SJCRH30 (cell line): Measurements from ENCODE around the gene CD300LD. TPM values are rescaled to one million over a fixed set of nuclear protein-coding genes. Genes with fewer than 3 reads are reported as not detected.
"Not testable (repeated sequence)": the region's sequence is repeated elsewhere in the genome, so short reads cannot be mapped to it uniquely, and the experiment has no call there.

ENCODE experiments used
- DNase-seq, 2 experiments: peaks; one replicate each; pipeline ENCODE4 v3.0.0-alpha.2; 2015 to 2020
- H3K27ac ChIP-seq: fragments of 250-450 bp; sonication (Bioruptor Pico); 2 replicates; pipeline ENCODE4 v1.5.1; 2020; ENCODE audit warnings: mild to moderate bottlenecking, moderate library complexity
- H3K27me3 ChIP-seq: fragments of 250-450 bp; sonication (Bioruptor Pico); 2 replicates; pipeline ENCODE4 v1.5.1; 2020; ENCODE audit warnings: mild to moderate bottlenecking, moderate library complexity
- H3K36me3 ChIP-seq: fragments of 250-450 bp; sonication (Bioruptor Pico); 2 replicates; pipeline ENCODE4 v1.5.1; 2020; ENCODE audit warnings: mild to moderate bottlenecking, moderate library complexity
- H3K4me1 ChIP-seq: fragments of 250-450 bp; sonication (Bioruptor Pico); 2 replicates; pipeline ENCODE4 v1.5.1; 2020; ENCODE audit warnings: mild to moderate bottlenecking, moderate library complexity
- H3K4me3 ChIP-seq: fragments of 250-450 bp; sonication (Bioruptor Pico); 2 replicates; pipeline ENCODE4 v1.5.1; 2020; ENCODE audit warnings: mild to moderate bottlenecking, moderate library complexity
- H3K9me3 ChIP-seq: fragments of 250-450 bp; sonication (Bioruptor Pico); replicated peaks from 2 replicates; pipeline ENCODE4 v1.5.1; 2020; ENCODE audit warnings: mild to moderate bottlenecking, moderate library complexity
- total RNA-seq: library from RNA; depleted of rRNA; stranded (reverse); fragments of >200 nt; shearing (Covaris generic); gene quantifications from 2 replicates; pipeline ENCODE4 v1.2.3, GENCODE V29; 2014

Gene CD300LD
- total RNA-seq, 1 experiment from 2014 or later = not detected

DNA sequence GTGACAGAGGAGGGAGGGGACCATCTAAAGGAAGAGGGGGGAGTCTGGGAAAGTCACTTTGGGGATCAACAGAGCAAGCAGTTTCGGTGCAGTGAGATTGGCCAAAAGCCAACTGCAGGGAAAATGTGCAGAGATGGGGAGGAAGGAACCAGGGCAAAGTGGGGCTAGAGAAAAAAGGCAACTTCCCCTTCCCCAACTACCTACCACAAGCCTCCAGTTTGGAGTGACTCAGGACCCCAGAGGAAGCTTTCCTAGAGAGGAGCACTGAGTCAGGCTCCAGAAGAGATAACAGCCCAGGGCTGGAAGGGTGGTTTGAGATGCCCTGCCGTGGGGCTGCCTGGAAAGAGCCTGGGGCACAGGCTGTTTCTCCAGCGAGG is 6.9 kb upstream of the CD300LD start:
- Histone ChIP-seq H3K36me3 (no peaks in the 10 kb centered on the region), H3K4me3 (no peak overlapping the region), H3K4me1 (no peaks in the 10 kb centered on the region), H3K27me3 (peaks cover 24% of the 10 kb centered on the region), H3K9me3 (no peaks in the 10 kb centered on the region), H3K27ac (no peak overlapping the region)
- no peak for DNase-seq

- no peak for DNase-seq
- Histone ChIP-seq H3K4me3 (no peak overlapping the region), H3K9me3 (no peaks in the 10 kb centered on the region), H3K27me3 (peaks cover 21% of the 10 kb centered on the region), H3K36me3 (no peaks in the 10 kb centered on the region), H3K27ac (no peak overlapping the region), H3K4me1 (no peaks in the 10 kb centered on the region)
These were observed 6.4 kb upstream of the CD300LD start for GRCh38 chr17:74598346-74599022.

- Histone ChIP-seq H3K9me3 (no peaks in the 10 kb centered on the region), H3K4me1 (no peaks in the 10 kb centered on the region), H3K27ac (no peak overlapping the region), H3K27me3 (peaks cover 23% of the 10 kb centered on the region), H3K36me3 (no peaks in the 10 kb centered on the region), H3K4me3 (no peak overlapping the region)
- no peak for DNase-seq
These were observed 5.1 kb upstream of the CD300LD start for GRCh38 chr17:74597069-74597790.

DNA sequence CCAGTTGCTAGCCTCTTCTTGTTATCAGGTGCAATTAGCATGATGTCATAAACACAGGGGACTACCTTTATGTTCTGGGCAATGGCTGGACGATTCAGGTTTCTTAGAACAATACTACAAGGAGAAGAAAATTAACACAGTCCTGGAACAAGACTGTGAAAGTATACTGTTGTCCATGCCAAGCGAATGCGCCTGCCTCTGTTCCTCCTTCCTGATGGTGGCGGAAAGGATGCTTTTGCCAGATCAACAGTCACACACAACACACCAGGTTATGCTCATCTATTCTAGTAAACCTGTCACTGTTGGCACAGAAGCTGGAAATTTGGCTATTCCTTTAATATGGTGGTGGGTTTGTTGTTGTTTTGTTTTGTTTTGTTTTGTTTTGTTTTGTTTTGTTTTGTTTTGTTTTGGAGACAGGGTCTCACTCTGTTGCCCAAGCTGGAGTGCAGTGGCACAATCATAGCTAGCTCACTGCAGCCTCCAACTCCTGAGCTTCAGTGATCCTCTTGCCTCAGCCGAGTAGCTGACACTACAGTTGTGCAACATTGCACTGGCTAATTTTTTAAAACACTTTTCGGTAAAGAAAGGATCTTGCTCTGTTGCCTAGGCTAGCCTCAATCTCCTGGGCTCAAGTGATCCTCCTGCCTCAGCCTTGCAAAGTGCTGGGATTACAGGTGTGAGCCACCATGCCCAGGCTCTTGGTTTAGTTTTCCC is 3.1 kb upstream of the CD300LD start:
- Histone ChIP-seq H3K27me3 (peaks cover 17% of the 10 kb centered on the region), H3K36me3 (no peaks in the 10 kb centered on the region), H3K4me3 (no peak overlapping the region), H3K9me3 (no peaks in the 10 kb centered on the region), H3K4me1 (no peaks in the 10 kb centered on the region), H3K27ac (no peak overlapping the region)
- DNase-seq = no peak

DNA sequence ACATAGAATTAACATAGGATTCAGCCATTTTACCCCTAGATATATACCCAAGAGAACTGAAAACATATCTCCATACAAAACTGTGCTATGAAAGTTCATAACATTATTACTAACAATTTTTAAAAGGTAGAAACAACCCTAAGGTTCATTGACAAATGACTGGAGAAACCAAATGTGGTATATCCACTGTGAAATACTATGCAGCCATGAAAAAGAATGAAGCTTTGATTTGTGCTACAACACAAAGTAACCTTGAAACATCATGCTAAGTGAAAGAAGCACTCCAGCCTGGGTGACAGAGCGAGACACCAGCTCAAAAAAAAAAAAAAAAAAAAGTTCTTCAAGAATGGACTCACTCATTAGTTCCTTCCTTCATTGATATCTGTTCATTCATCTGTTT is 580 bp downstream of the CD300LD start:
- Histone ChIP-seq H3K9me3 (no peaks in the 10 kb centered on the region), H3K36me3 (no peaks in the 10 kb centered on the region), H3K4me3 (no peak overlapping the region), H3K4me1 (no peaks in the 10 kb centered on the region), H3K27ac (no peak overlapping the region), H3K27me3 (peaks cover 18% of the 10 kb centered on the region)
- DNase-seq = no peak

DNA sequence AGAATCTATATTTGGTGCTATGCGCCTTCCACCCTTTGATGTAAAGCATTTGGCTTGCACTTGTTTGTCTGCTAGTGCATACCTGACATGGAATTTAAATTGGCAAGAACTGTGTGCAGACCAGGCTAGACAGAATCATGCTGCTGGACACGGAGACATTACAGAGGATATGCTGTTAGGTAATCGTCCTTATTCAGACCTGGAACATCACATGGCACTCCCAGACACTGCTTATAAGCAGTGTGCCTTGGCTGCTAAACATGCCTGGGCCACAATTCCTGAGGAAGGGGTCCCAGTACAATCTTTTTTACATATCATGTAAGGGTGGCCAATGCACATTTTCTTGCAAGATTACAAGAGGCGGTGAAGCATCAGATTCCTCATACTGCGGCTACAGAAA is 6.4 kb downstream of the CD300LD start:
- H3K36me3 ChIP-seq = no peaks in the 10 kb centered on the region
- H3K27me3 ChIP-seq = peaks cover 19% of the 10 kb centered on the region
- no peaks in the 10 kb centered on the region for H3K9me3 ChIP-seq
- no peak overlapping the region for H3K27ac ChIP-seq
- H3K4me3 ChIP-seq = no peak overlapping the region
- no peak for DNase-seq
- H3K4me1 ChIP-seq = no peaks in the 10 kb centered on the region

DNA sequence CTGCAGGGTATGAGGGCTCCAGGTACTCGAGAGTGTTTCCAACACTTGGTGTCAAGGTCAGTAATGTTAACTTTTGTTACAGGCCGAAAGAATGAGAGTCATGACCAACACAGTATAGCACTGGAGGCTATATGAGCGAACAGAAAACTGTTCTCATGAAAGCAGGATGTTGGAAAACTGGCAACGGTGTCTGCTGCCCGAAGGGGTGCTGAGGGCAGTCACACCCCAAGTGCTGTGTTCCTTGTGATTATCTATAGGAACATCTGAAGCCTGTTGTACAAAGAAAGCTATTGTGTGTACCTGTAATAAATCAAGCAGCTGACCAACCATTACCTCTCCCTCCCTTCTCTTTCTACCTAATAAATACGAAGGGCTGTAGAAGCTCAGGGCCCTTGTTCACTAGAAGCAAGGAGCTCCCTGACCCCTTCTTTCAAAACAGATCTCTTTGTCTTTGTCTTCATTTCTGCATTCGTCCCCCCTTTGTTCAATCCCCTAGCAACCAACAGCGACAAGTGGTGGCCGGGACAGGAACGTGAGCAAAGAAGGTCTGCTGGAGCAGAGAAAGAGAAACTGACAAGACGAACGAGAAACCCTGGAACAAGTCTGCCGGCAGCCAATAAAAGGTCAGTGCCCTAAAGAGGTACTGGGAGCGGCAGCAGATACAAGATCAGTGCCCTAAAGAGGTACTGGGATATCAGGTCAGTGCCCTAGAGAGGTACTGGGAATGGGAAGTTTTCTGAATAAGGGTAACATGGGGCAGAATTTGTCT is 7.6 kb downstream of the CD300LD start:
- no peak for DNase-seq
- Histone ChIP-seq H3K27me3 (peaks cover 19% of the 10 kb centered on the region), H3K9me3 (no peaks in the 10 kb centered on the region), H3K4me3 (no peak overlapping the region), H3K4me1 (no peaks in the 10 kb centered on the region), H3K36me3 (no peaks in the 10 kb centered on the region), H3K27ac (no peak overlapping the region)

DNA sequence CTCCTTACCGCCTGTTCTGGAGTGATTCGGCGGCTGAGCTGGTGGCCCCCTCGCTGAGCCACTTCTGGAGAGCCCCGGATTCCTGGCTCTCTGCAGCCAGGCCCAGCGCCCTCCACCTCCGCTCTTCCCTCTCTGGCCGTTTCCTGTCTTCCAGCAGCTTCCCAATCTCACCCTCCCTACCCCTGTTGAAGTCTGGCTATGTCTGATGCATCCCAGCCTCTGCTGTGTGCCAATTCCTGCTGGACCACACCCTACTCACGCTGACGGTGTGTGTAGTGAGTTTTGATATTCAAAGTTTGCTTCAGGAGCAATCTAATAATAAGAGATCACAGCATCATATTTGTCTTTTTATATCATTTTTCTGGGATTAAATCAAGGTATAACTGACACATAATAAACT is 9.4 kb downstream of the CD300LD start:
- no peak for DNase-seq
- H3K27me3 ChIP-seq = peaks cover 23% of the 10 kb centered on the region
- no peak overlapping the region for H3K4me3 ChIP-seq
- no peaks in the 10 kb centered on the region for H3K4me1 ChIP-seq
- no peaks in the 10 kb centered on the region for H3K36me3 ChIP-seq
- no peak overlapping the region for H3K27ac ChIP-seq
- no peaks in the 10 kb centered on the region for H3K9me3 ChIP-seq

GRCh38 chr17:74579900-74580299 is 12.2 kb downstream of the CD300LD start:
- H3K4me1 ChIP-seq = no peaks in the 10 kb centered on the region
- DNase-seq = no peak
- H3K9me3 ChIP-seq = no peaks in the 10 kb centered on the region
- H3K27ac ChIP-seq = no peak overlapping the region
- H3K27me3 ChIP-seq = peaks cover 12% of the 10 kb centered on the region; the same call in 1 of the 2 replicates
- no peaks in the 10 kb centered on the region for H3K36me3 ChIP-seq
- H3K4me3 ChIP-seq = no peak overlapping the region

DNA sequence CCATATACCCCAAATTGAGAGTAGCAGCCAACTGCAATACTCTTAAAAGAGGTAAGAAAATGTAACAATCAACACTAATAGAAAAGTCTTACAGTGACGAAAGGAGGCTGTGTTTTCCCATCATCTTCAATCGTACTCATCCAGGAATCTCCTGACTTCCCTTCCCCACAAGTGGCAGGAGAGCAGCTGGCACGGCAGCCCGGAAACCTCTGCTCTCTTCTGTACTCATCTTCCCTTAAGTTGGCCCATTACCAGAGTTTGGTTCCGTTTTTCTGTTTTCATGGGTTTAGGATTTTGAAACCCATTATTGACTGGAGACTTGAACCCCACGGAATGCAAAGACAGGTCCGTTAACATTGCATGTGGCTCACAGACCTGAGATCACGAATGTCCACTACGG is 13.1 kb downstream of the CD300LD start:
- no peak overlapping the region for H3K4me3 ChIP-seq
- no peaks in the 10 kb centered on the region for H3K36me3 ChIP-seq
- no peak overlapping the region for H3K27ac ChIP-seq
- H3K4me1 ChIP-seq = no peaks in the 10 kb centered on the region
- peaks cover 15% of the 10 kb centered on the region for H3K27me3 ChIP-seq
- DNase-seq = no peak
- no peaks in the 10 kb centered on the region for H3K9me3 ChIP-seq

GRCh38 chr17:74574489-74575142 is 17.5 kb downstream of the CD300LD start:
- H3K36me3 ChIP-seq = no peaks in the 10 kb centered on the region
- H3K4me3 ChIP-seq = no peak overlapping the region
- no peaks in the 10 kb centered on the region; the same call in 1 of the 2 replicates for H3K9me3 ChIP-seq
- H3K27ac ChIP-seq = no peak overlapping the region
- H3K27me3 ChIP-seq = peaks cover 24% of the 10 kb centered on the region
- H3K4me1 ChIP-seq = peaks cover 2% of the 10 kb centered on the region; the same call in 1 of the 2 replicates
- DNase-seq = no peak

GRCh38 chr17:74573635-74574034 is 18.4 kb downstream of the CD300LD start:
- H3K27ac ChIP-seq, H3K9me3 ChIP-seq, H3K4me1 ChIP-seq, H3K36me3 ChIP-seq, H3K4me3 ChIP-seq, DNase-seq: not testable (repeated sequence)
- peaks cover 20% of the 10 kb centered on the region for H3K27me3 ChIP-seq

GRCh38 chr17:74573169-74573568 is 18.9 kb downstream of the CD300LD start:
- no peaks in the 10 kb centered on the region; the same call in 1 of the 2 replicates for H3K9me3 ChIP-seq
- DNase-seq = no peak
- peaks cover 2% of the 10 kb centered on the region; the same call in 1 of the 2 replicates for H3K4me1 ChIP-seq
- peaks cover 21% of the 10 kb centered on the region for H3K27me3 ChIP-seq
- H3K27ac ChIP-seq = no peak overlapping the region
- H3K36me3 ChIP-seq = no peaks in the 10 kb centered on the region
- no peak overlapping the region for H3K4me3 ChIP-seq

DNA sequence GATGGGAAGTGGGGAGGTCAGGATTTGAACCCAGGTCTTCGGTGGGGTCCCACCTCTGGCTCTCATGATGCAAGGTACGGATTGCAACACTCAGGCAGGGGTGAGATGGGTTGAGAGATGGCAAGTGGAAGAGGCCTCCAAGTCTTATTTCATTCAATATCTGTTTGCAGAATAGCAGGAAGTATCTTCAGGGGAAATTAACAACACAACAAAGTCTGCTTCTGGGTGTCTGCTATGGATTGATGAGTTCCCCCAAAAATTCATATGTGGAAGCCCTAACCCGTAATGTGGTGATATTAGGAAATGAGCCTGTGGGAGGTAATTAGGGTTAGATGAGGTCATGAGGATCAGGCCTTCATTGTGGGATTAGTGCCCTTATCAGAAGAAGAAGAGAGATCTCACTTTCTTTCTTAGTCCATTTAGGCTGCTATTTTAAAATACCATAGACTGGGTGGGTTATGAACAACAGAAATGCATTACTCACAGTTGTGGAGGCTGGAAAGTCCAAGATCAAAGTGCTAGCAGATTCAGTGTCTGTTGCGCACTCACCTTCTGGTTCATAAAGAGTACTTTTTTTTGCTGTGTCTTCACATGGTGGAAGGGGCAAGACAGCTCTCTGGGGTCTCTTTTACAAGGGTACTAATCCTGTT is 20.3 kb downstream of the CD300LD start:
- Histone ChIP-seq H3K36me3 (no peaks in the 10 kb centered on the region), H3K27me3 (peaks cover 21% of the 10 kb centered on the region), H3K27ac (no peak overlapping the region), H3K9me3 (no peaks in the 10 kb centered on the region; the same call in 1 of the 2 replicates), H3K4me1 (peaks cover 2% of the 10 kb centered on the region; the same call in 1 of the 2 replicates), H3K4me3 (no peak overlapping the region)
- DNase-seq = no peak
